Naive thymus-derived CD4-positive, alpha-beta T cell (primary cell): ENCODE measurements around the gene CAMKK2. TPM values are rescaled to one million over a fixed set of nuclear protein-coding genes. Genes with fewer than 3 reads are reported as not detected.
A peak's percentile ranks its signal among the peaks of the same experiment; 100 is the strongest.

Experiments used
- ATAC-seq: fragments of 150-1000 bp; cut with Tn5 transposase; 2 replicates; pipeline ENCODE4 v1.10.0; 2021; ENCODE audit warnings: mild to moderate bottlenecking, moderate library complexity
- CTCF ChIA-PET: fragments of 350-600 bp; sonication (Branson Sonifier 250); formaldehyde crosslinking; loops from one replicate; lab custom pipeline; 2021; ENCODE audit warnings: antibody characterized with exemption; lab: Charles Lee
- POLR2A ChIA-PET: fragments of 350-600 bp; sonication (Branson Sonifier 250); formaldehyde crosslinking; loops from one replicate; lab custom pipeline; 2021; ENCODE audit warnings: antibody characterized with exemption, inconsistent platforms; lab: Charles Lee
- DNase-seq, 9 donors: peaks; one replicate each; pipeline versions ENCODE4 v3.0.0 to v3.0.0-alpha.2; 2020 to 2022; ENCODE audit warnings: mixed read lengths in 1 of 9
- H3K27ac ChIP-seq: one replicate; pipeline ENCODE4 v1.7.0; 2013; ENCODE audit warnings: mild to moderate bottlenecking, low read depth, low read length, moderate library complexity
- H3K27me3 ChIP-seq, 2 donors: one replicate each; pipeline ENCODE4 v1.7.0; 2013; ENCODE audit warnings: low read length in 2 of 2, mild to moderate bottlenecking in 2 of 2, moderate library complexity in 2 of 2; ENCODE audit not compliant: control insufficient read depth in 2 of 2, insufficient read depth in 2 of 2
- H3K36me3 ChIP-seq, 3 experiments: 1 replicate in 2 of 3; 2 replicates in 1 of 3; pipeline ENCODE4 v1.7.0; 2013; ENCODE audit warnings: low read length in 3 of 3, mild to moderate bottlenecking in 3 of 3, moderate library complexity in 1 of 3; ENCODE audit not compliant: insufficient read depth in 3 of 3, control insufficient read depth in 2 of 3
- H3K4me1 ChIP-seq, 2 donors: one replicate each; pipeline ENCODE4 v1.7.0; 2013; ENCODE audit warnings: low read length in 2 of 2, mild to moderate bottlenecking in 2 of 2, moderate library complexity in 1 of 2; ENCODE audit not compliant: control insufficient read depth in 2 of 2, insufficient read depth in 2 of 2
- H3K4me3 ChIP-seq: 2 replicates; pipeline ENCODE4 v1.7.0; 2013; ENCODE audit warnings: mild to moderate bottlenecking, low read length
- H3K9me3 ChIP-seq, 3 experiments: 1 replicate in 2 of 3; 2 replicates in 1 of 3; pipeline ENCODE4 v1.7.0; 2013; ENCODE audit warnings: low read length in 3 of 3; ENCODE audit not compliant: control insufficient read depth in 2 of 3
- H3K27ac Mint-ChIP-seq, 9 donors: one replicate each; pipeline ENCODE4 v1.8.0; 2020 to 2022; ENCODE audit warnings: mixed read lengths in 9 of 9, mild to moderate bottlenecking in 8 of 9, moderate library complexity in 5 of 9, inconsistent platforms in 2 of 9
- H3K27me3 Mint-ChIP-seq, 5 donors: one replicate each; pipeline ENCODE4 v1.8.0; 2021 to 2022; ENCODE audit warnings: mixed read lengths in 5 of 5, mild to moderate bottlenecking in 1 of 5
- H3K36me3 Mint-ChIP-seq, 5 donors: one replicate each; pipeline ENCODE4 v1.8.0; 2020 to 2022; ENCODE audit warnings: mixed read lengths in 5 of 5, mild to moderate bottlenecking in 3 of 5, inconsistent platforms in 1 of 5
- H3K4me1 Mint-ChIP-seq, 7 donors: one replicate each; pipeline ENCODE4 v1.8.0; 2020 to 2022; ENCODE audit warnings: mixed read lengths in 7 of 7, mild to moderate bottlenecking in 3 of 7, inconsistent platforms in 1 of 7
- H3K4me3 Mint-ChIP-seq, 10 donors: one replicate each; pipeline ENCODE4 v1.8.0; 2020 to 2022; ENCODE audit warnings: mild to moderate bottlenecking in 10 of 10, mixed read lengths in 10 of 10, moderate library complexity in 6 of 10, inconsistent platforms in 2 of 10
- H3K9me3 Mint-ChIP-seq, 11 donors: one replicate each; pipeline ENCODE4 v1.8.0; 2020 to 2022; ENCODE audit warnings: mixed read lengths in 11 of 11, mild to moderate bottlenecking in 4 of 11, inconsistent platforms in 1 of 11, moderate library complexity in 1 of 11
- intact Hi-C, 2 donors: fragments of 100-400 bp; cut with micrococcal nuclease; formaldehyde crosslinking; loops; one replicate each; pipeline ENCODE4 v1.15.1; 2023
- polyA plus RNA-seq, 2 donors: library from polyadenylated mRNA; unstranded; fragments of 300-500 nt; fragmentation: Illumina TruSeq; gene quantifications; one replicate each; pipeline ENCODE4 v1.2.3, GENCODE V29; 2021
- total RNA-seq, 6 experiments: library from RNA in 5 of 6; stranded (reverse) in 5 of 6; gene quantifications; 1 replicate in 5 of 6; 2 replicates in 1 of 6; pipeline ENCODE4 v1.2.3 and lab custom pipeline; 2021 to 2026

The CAMKK2 gene
- total and polyA plus RNA-seq, 7 experiments from 2014 or later, result 13.9 to 38.7 (median 15.5) TPM

DNA sequence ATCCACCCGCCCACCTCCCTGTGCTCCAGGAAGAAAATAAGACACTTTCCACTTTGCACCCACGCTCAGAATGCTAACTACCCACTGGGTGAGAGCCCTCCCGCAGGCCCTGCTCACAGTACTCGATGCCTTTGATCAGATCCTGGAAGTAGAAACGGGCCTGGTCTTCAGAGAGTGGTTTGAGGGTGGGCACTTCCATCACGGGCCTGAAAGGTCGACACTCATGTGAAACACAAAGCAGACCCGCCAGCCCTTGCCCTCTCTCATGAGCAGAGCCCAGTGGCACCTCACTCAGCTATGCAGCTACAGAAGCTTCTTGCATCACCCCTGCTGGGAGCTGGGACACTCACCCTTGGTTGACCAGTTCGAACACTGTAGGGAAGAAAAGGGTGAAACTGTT, 41.1 kb downstream of the CAMKK2 start:
- no peak overlapping the region for H3K4me3 Mint-ChIP-seq
- ATAC-seq (no peak), DNase-seq (no peak)
- peaks cover 29 to 57% (median 43%) of the 10 kb centered on the region in 5 donors for H3K36me3 Mint-ChIP-seq
- no peaks in the 10 kb centered on the region for H3K4me1 ChIP-seq
- ChIA-PET POLR2A (interaction anchor here (0.6 to 1.2 kb wide), 2 partner anchors 70 to 110 kb away, joined by 3 to 5 read pairs; no protein-coding TSS in a partner anchor), CTCF (no interaction called here)
- no peak overlapping the region for H3K4me3 ChIP-seq
- no peaks in the 10 kb centered on the region for H3K27me3 Mint-ChIP-seq
- H3K4me1 Mint-ChIP-seq, result peaks cover 0 to 5% (median 0%) of the 10 kb centered on the region in 7 donors
- H3K9me3 ChIP-seq, result no peaks in the 10 kb centered on the region
- H3K27ac ChIP-seq, result no peak overlapping the region
- peak overlapping the region in 1 of 9 donors; percentile 33 for H3K27ac Mint-ChIP-seq
- H3K27me3 ChIP-seq, result no peaks in the 10 kb centered on the region
- H3K9me3 Mint-ChIP-seq, result no peaks in the 10 kb centered on the region
- peaks cover 0 to 32% (median 7%) of the 10 kb centered on the region in 3 experiments for H3K36me3 ChIP-seq
- intact Hi-C loops, result no loop called here

DNA sequence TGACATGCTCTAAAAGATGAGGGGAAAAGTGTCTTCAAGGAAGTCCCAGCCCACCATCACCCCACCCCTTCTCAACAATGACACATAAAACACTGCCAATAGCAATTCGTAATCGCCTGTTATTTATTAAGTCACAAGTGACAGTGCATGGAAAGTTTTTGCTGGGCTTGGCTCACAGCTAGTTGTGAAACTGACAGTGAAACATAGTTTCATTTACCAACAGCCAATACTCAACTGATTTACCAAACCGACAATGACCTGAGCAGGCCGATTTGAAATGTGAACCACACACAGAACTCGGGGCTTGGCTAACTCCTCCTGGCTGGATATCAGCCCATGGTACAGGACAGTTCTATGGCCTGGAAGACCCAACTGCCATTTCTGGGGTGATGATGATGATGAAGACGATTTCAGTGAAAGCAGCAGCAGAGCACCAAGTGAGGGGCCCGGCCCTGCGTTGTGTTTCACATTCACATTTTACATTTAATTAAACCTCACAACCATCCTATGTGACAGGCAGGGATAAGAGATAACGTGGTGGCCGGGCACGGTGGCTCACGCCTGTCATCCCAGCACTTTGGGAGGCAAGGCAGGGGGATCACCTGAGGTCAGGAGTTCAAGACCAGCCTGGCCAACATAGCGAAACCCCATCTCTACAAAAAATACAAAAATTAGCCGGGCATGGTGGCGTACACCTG, 42.7 kb downstream of the CAMKK2 start:
- CTCF ChIA-PET, result no interaction called here
- H3K27me3 Mint-ChIP-seq, result no peaks in the 10 kb centered on the region
- peaks cover 28 to 62% (median 49%) of the 10 kb centered on the region in 5 donors for H3K36me3 Mint-ChIP-seq
- H3K27ac Mint-ChIP-seq, result peak overlapping the region in 1 of 9 donors; percentile 78
- no peak for ATAC-seq
- Histone ChIP-seq H3K27ac (no peak overlapping the region), H3K9me3 (no peaks in the 10 kb centered on the region), H3K27me3 (no peaks in the 10 kb centered on the region), H3K4me1 (no peaks in the 10 kb centered on the region), H3K36me3 (peaks cover 0 to 45% (median 10%) of the 10 kb centered on the region in 3 experiments), H3K4me3 (no peak overlapping the region)
- POLR2A ChIA-PET, result no interaction called here
- no peaks in the 10 kb centered on the region for H3K9me3 Mint-ChIP-seq
- H3K4me3 Mint-ChIP-seq, result no peak overlapping the region
- no peak for DNase-seq
- intact Hi-C loops, result no loop called here
- peaks cover 0 to 5% (median 0%) of the 10 kb centered on the region in 7 donors for H3K4me1 Mint-ChIP-seq

DNA sequence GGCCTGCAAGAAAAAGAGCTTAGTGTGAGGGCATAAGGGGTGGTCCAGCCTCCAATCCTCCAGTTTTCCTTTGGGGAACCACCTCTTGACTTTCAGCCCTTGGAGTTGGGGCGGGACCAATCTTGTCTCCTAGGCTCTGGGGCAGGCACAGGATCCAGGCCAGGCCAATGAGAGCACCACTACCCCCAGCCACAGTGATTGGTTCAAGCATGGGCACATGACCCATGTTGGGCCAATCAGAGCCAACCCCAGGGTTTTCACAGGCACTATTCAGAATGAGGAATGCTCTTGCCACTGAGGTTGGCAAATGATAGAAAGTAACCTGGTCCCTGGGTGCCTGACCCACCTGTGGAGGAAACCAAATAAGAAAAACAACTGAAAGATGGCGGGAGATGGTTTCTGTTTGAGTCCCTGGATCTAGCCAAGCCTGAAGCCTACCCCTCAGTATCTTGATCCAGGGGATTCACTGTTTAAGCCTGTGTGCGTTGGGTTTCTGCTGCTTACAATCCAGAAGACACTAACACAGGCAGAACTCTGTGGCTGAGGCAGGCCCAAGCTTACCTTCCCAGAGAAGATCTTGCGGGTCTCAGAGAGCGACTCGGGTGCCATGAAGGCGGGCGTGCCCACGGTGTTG, 43.7 kb downstream of the CAMKK2 start:
- Mint-ChIP-seq H3K4me1 (peaks cover 0 to 5% (median 0%) of the 10 kb centered on the region in 7 donors), H3K27me3 (no peaks in the 10 kb centered on the region), H3K4me3 (no peak overlapping the region), H3K9me3 (no peaks in the 10 kb centered on the region), H3K36me3 (peaks cover 28 to 56% (median 45%) of the 10 kb centered on the region in 5 donors), H3K27ac (no peak overlapping the region)
- ChIA-PET POLR2A (interaction anchor here (1.1 kb wide), 2 partner anchors 13 to 28 kb away, joined by 3 to 4 read pairs; no protein-coding TSS in a partner anchor), CTCF (no interaction called here)
- intact Hi-C loops, result no loop called here
- H3K9me3 ChIP-seq, result no peaks in the 10 kb centered on the region
- H3K36me3 ChIP-seq, result peaks cover 0 to 55% (median 12%) of the 10 kb centered on the region in 3 experiments
- no peak for DNase-seq
- ATAC-seq, result peak; percentile 45
- no peak overlapping the region for H3K27ac ChIP-seq
- H3K27me3 ChIP-seq, result no peaks in the 10 kb centered on the region
- no peak overlapping the region for H3K4me3 ChIP-seq
- H3K4me1 ChIP-seq, result no peaks in the 10 kb centered on the region

DNA sequence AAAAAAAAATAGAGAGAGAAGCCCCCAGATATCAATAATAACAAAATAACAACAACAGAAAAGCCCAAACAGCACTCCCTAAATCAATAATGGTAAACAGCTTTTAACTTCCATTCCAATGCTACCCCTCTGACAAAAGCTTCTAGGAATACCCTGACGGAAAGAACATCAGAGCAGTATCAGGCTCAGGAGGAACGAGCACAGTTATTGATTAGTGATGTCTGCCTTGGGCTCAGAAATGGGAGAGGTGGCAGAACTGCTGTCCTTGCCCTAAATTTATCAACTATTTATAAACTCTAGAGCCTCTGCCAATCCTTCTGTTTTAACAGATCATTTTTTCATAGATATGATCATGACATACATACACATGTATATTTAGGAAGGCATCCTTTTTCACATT, 44.7 kb downstream of the CAMKK2 start:
- Histone ChIP-seq H3K4me1 (no peaks in the 10 kb centered on the region), H3K9me3 (no peaks in the 10 kb centered on the region), H3K4me3 (no peak overlapping the region), H3K36me3 (peaks cover 0 to 60% (median 12%) of the 10 kb centered on the region in 3 experiments), H3K27ac (no peak overlapping the region), H3K27me3 (no peaks in the 10 kb centered on the region)
- Mint-ChIP-seq H3K9me3 (no peaks in the 10 kb centered on the region), H3K4me3 (no peak overlapping the region), H3K4me1 (peaks cover 0 to 5% (median 0%) of the 10 kb centered on the region in 7 donors), H3K27me3 (no peaks in the 10 kb centered on the region), H3K27ac (no peak overlapping the region), H3K36me3 (peaks cover 27 to 55% (median 48%) of the 10 kb centered on the region in 5 donors)
- intact Hi-C loops, result no loop called here
- no peak for ATAC-seq
- no peak for DNase-seq
- POLR2A ChIA-PET, result interaction anchor here (1.1 kb wide), 1 partner anchor 27 kb away, joined by 4 read pairs; no protein-coding TSS in a partner anchor
- CTCF ChIA-PET, result no interaction called here

DNA sequence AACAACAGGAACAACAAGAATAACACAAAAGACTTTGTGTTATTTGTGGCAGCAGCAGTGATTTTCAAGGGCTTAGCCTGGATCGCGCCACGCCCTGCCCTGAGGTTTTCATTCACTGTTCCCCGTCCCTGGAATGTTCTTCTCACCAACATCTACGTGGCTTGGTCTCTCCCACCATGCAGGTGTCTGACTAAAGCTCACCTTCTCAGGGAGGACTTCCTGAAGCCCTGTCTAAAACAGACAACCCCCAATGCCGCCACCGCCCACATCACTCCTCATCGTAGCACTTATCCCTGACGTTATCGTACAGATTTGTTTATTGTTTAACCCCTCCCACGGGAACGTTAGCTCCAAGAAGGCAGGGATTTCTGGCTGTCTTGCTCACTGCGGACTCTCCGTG, 46.1 kb downstream of the CAMKK2 start:
- CTCF ChIA-PET, result no interaction called here
- intact Hi-C loops, result no loop called here

DNA sequence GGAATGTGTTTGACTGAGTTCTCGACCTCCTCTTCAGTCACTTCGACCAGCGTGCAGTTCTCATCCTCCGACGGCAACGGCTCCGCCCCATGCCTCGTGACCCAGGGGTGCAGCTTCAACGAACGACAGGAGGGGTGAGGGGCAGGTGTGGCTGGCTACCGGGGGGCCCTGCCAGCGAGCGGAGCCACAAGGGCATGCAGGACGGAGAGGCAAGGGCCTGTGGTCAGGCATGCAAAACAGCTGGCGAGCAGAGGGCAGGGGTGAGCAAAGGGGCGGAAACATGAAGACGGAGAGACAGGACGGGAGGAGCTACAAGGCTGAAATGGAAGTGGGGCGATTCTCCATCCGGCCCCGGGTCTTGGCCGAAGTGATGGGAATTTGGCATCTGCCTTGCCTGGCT, 47.9 kb downstream of the CAMKK2 start:
- Histone ChIP-seq H3K4me1 (no peaks in the 10 kb centered on the region), H3K4me3 (no peak overlapping the region), H3K9me3 (no peaks in the 10 kb centered on the region), H3K36me3 (peaks cover 0 to 59% (median 12%) of the 10 kb centered on the region in 3 experiments), H3K27me3 (no peaks in the 10 kb centered on the region), H3K27ac (no peak overlapping the region)
- peaks cover 0 to 5% (median 2%) of the 10 kb centered on the region in 7 donors for H3K4me1 Mint-ChIP-seq
- H3K36me3 Mint-ChIP-seq, result peaks cover 19 to 36% (median 27%) of the 10 kb centered on the region in 5 donors
- H3K27me3 Mint-ChIP-seq, result no peaks in the 10 kb centered on the region
- ChIA-PET POLR2A (interaction anchor here (0.6 to 1.5 kb wide), 3 partner anchors 9 to 743 kb away, joined by 3 to 5 read pairs (median 3); no protein-coding TSS in a partner anchor), CTCF (no interaction called here)
- H3K9me3 Mint-ChIP-seq, result no peaks in the 10 kb centered on the region
- H3K4me3 Mint-ChIP-seq, result no peak overlapping the region
- DNase-seq (no peak), ATAC-seq (no peak)
- intact Hi-C loops, result no loop called here
- no peak overlapping the region for H3K27ac Mint-ChIP-seq

More for the DNA sequence above, 46.1 kb downstream of the CAMKK2 start:
- H3K9me3 Mint-ChIP-seq, result no peaks in the 10 kb centered on the region
- peak overlapping the region in 1 of 10 donors; percentile 47 for H3K4me3 Mint-ChIP-seq
- H3K4me1 Mint-ChIP-seq, result peaks cover 0 to 5% (median 0%) of the 10 kb centered on the region in 7 donors
- peaks cover 22 to 46% (median 37%) of the 10 kb centered on the region in 5 donors for H3K36me3 Mint-ChIP-seq
- peak overlapping the region in 1 of 9 donors; percentile 48 for H3K27ac Mint-ChIP-seq
- H3K27me3 Mint-ChIP-seq, result no peaks in the 10 kb centered on the region
- no peaks in the 10 kb centered on the region for H3K27me3 ChIP-seq
- POLR2A ChIA-PET, result no interaction called here
- H3K27ac ChIP-seq, result no peak overlapping the region
- peaks cover 0 to 60% (median 12%) of the 10 kb centered on the region in 3 experiments for H3K36me3 ChIP-seq
- H3K9me3 ChIP-seq, result no peaks in the 10 kb centered on the region
- ATAC-seq (no peak), DNase-seq (no peak)
- H3K4me3 ChIP-seq, result no peak overlapping the region
- no peaks in the 10 kb centered on the region for H3K4me1 ChIP-seq
